Gastrocnemius medialis (tissue), 4 donors: ENCODE data around the gene HMCN2.

Experiments
- CTCF ChIP-seq, 5 experiments: fragments of 450-650 bp in 3 of 5; fragments of 200-600 bp in 2 of 5; sonication (generic) in 2 of 5; IDR thresholded peaks in 4 of 5; conservative IDR thresholded peaks in 1 of 5; 1 replicate in 4 of 5; 2 replicates in 1 of 5; pipeline ENCODE4 v1.5.1; 2016 to 2019; ENCODE audit warnings: antibody characterized with exemption in 5 of 5, mild to moderate bottlenecking in 3 of 5, moderate library complexity in 3 of 5
- POLR2A ChIP-seq, 2 donors: fragments of 450-650 bp; IDR thresholded peaks; one replicate each; pipeline ENCODE4 v1.6.1; 2017; ENCODE audit warnings: antibody characterized with exemption in 2 of 2, mild to moderate bottlenecking in 2 of 2, moderate library complexity in 2 of 2

- TF ChIP-seq CTCF (IDR thresholded peaks at IDR 0.05 in 4 of 5, conservative IDR thresholded peaks at IDR 0.05 in 1 of 5) (no peak), POLR2A (IDR thresholded peaks at IDR 0.05) (no peak)
Measured at GRCh38 chr9:130256644-130257043, 8.9 kb upstream of the HMCN2 start.
